GM18867 (cell line): ENCODE data around the gene PRKG1.
"Not testable (repeated sequence)": the region's sequence is repeated elsewhere in the genome, so short reads cannot be mapped to it uniquely, and the experiment has no call there.

Experiments
- ATAC-seq: cut with Tn5 transposase; IDR thresholded peaks from one replicate; pipeline ENCODE4 v1.9.1; 2021; ENCODE audit warnings: mild to moderate bottlenecking, moderate library complexity; ENCODE audit not compliant: unreplicated experiment

The PRKG1 gene

GRCh38 chr10:51313773-51314478 lies 239.6 kb downstream of the PRKG1 start:
- no peak for ATAC-seq

GRCh38 chr10:51314481-51314880 lies 240.2 kb downstream of the PRKG1 start:
- no peak for ATAC-seq

- no peak for ATAC-seq
Observed at GRCh38 chr10:51318399-51319172, 244.3 kb downstream of the PRKG1 start.

GRCh38 chr10:51319173-51319435 lies 244.8 kb downstream of the PRKG1 start:
- no peak for ATAC-seq

- ATAC-seq = no peak
Observed at GRCh38 chr10:51321300-51321699, 247.0 kb downstream of the PRKG1 start.

GRCh38 chr10:51321980-51322379 lies 247.7 kb downstream of the PRKG1 start:
- no peak for ATAC-seq

GRCh38 chr10:51325649-51326048 lies 251.4 kb downstream of the PRKG1 start:
- no peak for ATAC-seq

- no peak for ATAC-seq
Observed at GRCh38 chr10:51326174-51326573, 251.9 kb downstream of the PRKG1 start.

- no peak for ATAC-seq
Observed at GRCh38 chr10:51327432-51327831, 253.1 kb downstream of the PRKG1 start.

- ATAC-seq = no peak
Observed at GRCh38 chr10:51340366-51340765, 266.1 kb downstream of the PRKG1 start.

- no peak for ATAC-seq
Observed at GRCh38 chr10:51340845-51341610, 266.7 kb downstream of the PRKG1 start.

GRCh38 chr10:51341745-51342144 lies 267.5 kb downstream of the PRKG1 start:
- ATAC-seq = not testable (repeated sequence)

- ATAC-seq = no peak
Observed at GRCh38 chr10:51342381-51342780, 268.1 kb downstream of the PRKG1 start.

- no peak for ATAC-seq
Observed at GRCh38 chr10:51343391-51343790, 269.1 kb downstream of the PRKG1 start.

- no peak for ATAC-seq
Observed at GRCh38 chr10:51344371-51344770, 270.1 kb downstream of the PRKG1 start.

- no peak for ATAC-seq
Observed at GRCh38 chr10:51348622-51349021, 274.3 kb downstream of the PRKG1 start.

GRCh38 chr10:51357170-51357569 lies 282.9 kb downstream of the PRKG1 start:
- ATAC-seq = no peak

- ATAC-seq = no peak
Observed at GRCh38 chr10:51358227-51358626, 283.9 kb downstream of the PRKG1 start.

- ATAC-seq = no peak
Observed at GRCh38 chr10:51363415-51363814, 289.1 kb downstream of the PRKG1 start.

GRCh38 chr10:51364674-51365073 lies 290.4 kb downstream of the PRKG1 start:
- ATAC-seq = no peak

GRCh38 chr10:51366044-51366443 lies 291.8 kb downstream of the PRKG1 start:
- no peak for ATAC-seq

GRCh38 chr10:51367127-51367526 lies 292.8 kb downstream of the PRKG1 start:
- no peak for ATAC-seq
